Stimulated activated CD4-positive, alpha-beta T cell treated with anti-CD3 and anti-CD28 coated beads, Interleukin-1b, Interleukin-23, amount 100 ng/mL, for 24 hours (primary cell): ENCODE measurements around the gene CENPX.
A peak's percentile ranks its signal among the peaks of the same experiment; 100 is the strongest.
"Not testable (repeated sequence)": the region's sequence is repeated elsewhere in the genome, so short reads cannot be mapped to it uniquely, and the experiment has no call there.

Experiments
- DNase-seq, 4 experiments: peaks; one replicate each; pipeline ENCODE4 v3.0.0-alpha.2; 2020; ENCODE audit warnings: low read depth in 4 of 4, low spot score in 1 of 4

CENPX gene

DNA sequence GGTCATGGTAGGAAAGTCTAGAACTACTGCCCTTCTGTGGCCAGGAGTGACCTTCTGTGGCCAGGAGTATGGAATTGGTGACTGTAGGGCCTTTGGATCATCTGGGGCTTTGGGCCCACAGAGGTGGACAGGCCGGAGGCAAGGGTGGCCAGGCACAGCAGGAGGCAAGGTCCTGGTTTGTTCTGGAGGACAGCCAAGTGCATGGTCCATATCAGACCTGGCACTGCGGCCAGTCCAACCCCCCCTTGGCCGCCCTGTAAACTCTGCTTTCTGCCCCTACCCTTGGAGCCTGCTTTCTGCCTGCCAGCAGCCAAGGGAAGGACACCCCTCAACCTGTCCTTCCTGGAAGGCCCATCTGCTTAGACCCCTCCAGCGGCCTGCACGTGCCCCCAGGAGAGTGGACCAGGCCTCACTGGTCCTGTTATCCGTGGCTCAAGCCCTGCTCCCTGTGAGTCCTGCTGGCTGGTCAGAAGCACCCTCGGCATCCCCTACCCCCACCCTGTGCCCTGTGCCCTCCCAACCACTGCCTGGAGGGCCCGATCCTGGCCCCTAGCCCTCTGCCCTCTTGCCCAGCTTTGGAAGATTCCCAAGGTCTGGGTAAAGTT lies 17.1 kb upstream of the CENPX start:
- no peak for DNase-seq

DNA sequence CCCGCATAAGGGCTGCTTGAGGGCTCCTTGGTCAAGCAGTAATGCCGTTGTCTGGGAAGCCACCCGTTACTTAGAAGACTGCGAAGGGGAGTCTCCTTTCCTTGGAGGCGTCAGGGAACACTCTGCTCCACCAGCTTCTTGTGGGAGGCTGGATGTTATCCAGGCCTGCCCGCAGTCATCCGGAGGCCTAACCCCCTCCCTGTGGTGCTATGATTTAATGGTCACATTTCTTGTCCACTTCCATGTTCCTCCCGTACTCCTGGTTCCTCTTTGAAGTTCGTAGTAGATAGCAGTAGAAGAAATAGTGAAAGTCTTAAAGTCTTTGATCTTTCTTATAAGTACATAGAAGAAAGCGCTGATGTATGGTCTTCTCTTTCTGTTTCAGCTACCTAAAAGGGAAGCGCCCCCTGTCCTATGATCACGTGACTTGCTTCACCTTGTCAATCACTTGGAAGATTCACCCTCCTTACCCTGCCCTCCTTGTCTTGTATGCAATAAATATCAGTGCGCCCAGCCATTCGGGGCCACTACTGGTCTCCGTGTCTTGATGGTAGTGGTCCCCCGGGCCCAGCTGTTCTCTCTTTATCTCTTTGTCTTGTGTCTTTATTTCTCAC lies 16.2 kb upstream of the CENPX start:
- DNase-seq = not testable (repeated sequence)

DNA sequence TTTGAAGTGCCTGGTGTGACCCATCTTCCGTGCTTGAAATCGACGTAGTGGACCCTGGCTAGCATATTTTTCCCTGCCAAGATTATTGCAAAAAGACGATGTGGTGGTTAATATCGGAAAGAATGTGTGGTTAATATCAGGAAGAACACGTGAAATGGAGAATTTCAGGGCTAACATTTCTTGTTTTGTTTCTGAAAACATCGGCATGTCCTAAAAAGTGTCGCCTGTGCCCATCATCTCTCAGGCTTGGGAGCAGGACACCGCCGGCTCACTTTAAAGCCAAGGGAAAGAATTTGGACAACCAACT lies 15.2 kb upstream of the CENPX start:
- no peak for DNase-seq

- DNase-seq = peak; percentile 81 to 98 (median 88)
Observed at GRCh38 chr17:82037092-82037888, 14.6 kb upstream of the CENPX start, which contains the start of gene DCXR. DCXR (minus strand) TSS chr17:82037697; CDS start chr17:82037682, 15 bp downstream.

DNA sequence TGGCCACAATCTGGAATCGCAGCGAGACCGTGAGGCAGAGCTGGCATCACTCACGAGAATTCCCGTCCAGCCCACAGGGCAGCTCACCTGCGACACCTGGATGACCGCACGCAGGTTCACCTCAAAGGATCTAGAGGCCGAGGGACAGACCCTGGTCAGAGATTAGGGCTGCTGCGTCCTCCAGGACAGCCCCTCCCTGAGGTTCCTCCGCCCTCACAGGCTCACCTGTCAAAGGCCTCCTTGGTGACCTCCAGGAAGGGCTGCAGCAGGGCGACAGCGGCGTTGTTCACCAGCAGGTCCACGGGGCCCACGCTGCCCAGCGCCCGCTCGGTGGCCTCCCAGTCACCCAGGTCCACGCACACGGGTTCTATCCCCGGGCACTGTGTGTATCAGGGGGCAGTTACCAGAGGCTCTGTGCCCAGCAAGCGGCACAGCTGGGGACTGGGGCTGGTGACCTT lies 14.0 kb upstream of the CENPX start:
- no peak for DNase-seq

DNA sequence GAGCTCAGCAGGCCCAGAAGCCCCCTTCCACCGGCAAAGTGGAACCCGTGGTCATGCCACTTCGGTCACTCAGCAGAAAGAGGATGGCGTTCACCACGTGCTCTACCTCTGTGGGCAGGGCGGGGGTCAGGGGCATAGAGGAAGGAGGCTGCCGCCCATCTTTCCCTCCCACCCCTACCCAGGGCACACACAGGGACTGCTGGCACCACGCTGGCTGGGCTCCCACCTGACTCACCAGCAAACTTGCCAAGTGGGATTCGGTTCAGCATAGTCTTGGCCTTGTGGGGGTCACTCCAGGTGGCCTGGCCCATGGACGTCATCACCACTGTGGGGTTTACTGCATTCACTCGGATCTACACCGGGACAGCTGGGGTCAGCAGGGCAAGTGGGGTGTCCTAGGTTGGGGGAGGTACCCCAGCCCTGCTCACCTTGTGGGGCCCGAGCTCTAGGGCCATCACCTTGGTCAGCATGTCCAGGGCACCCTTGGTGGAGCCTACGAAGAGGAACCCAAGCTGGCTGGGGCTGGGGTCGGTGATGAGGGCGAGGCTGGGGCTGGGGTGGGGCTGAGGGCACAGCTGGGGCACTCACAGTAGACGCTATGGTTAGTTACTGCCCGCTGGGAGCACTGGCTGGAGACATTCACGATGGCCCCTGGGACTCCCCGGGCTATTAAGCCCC lies 13.4 kb upstream of the CENPX start:
- DNase-seq = no peak

DNA sequence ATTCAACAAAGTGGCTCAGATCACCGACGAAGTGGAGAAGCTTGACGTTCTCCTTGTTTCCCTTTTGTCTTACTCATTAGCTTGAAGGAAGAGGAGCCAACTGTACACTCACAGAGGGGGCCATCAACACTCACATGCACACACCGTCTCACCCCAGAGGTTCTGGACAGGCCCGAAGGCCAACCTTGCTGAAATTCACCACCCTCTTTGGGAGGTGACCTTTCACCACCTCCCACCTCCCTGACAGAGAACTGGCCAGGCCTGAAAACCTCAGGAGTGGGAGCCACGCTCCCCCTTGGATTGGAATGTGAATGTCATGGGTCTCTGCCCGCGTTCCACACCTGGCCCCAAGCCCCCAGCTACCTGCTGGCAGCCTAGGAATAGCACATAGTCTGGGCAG lies 12.8 kb upstream of the CENPX start:
- DNase-seq = no peak

GRCh38 chr17:82034371-82035011 lies 11.8 kb upstream of the CENPX start:
- no peak for DNase-seq

DNA sequence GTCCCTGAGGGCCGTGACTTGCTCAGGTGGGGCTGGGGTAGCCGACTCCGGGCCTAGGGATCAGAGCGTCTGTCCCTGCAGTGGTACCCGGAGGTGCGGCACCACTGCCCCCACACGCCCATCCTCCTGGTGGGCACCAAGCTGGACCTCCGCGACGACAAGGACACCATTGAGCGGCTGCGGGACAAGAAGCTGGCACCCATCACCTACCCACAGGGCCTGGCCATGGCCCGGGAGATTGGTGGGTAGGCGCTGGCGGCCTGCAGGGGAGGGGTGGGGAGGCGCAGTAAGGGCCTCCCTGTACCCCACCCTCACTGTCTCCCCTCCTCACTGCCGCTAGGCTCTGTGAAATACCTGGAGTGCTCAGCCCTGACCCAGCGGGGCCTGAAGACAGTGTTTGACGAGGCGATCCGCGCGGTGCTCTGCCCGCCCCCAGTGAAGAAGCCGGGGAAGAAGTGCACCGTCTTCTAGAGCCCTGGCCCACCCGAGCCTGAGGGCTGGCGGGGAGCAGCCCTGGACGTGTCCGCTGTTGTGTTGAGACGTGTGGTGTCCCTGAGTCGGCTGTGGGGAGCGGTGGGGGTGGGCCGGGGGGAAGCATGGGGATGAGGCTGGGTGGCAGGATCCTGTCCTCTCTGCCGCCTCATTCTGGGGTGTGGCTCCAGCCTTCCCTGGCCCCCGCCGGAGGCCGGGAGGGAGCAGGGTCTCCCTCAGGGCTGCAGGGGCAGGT lies 10.8 kb upstream of the CENPX start:
- DNase-seq = no peak

DNA sequence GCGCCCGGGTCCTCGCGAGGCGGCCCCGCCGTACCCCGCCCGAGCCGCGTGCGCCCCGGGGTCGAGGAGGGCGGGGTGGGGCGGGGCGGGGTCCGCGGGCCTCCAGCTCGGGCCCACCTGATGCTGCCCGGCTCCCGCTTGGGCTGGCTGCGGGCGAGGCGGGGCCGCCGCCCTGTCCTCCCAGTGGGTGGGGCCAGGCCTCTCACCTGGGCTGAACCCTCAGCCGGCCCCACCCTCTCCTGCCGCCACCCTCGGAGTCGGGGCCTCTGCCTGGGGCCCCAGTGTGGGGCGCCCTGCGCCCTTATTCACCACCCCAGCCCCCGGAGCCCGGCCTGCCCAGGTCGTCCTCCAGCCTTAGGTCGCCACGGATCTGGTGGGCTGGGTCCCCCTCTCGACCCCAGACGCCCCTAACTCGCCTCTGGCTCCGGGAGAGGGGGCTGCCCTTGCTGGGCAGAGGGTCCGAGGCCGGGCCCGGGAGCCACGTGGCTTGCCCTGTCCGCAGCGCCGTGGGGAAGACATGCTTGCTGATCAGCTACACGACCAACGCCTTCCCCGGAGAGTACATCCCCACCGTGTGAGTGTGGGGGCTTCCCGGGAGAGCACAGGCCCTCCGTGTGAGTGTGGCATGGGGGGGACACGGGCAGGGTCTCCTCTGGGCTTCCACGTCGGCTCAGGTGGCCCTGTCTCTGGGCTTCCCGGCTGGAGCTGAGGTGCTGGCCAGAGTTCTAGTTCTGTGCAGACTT lies 9.4 kb upstream of the CENPX start:
- DNase-seq = peak in 1 of 4 experiments; percentile 48

GRCh38 chr17:82031303-82031884 lies 8.7 kb upstream of the CENPX start, which contains the start of gene RAC3:
RAC3 (plus strand) TSS chr17:82031678; CDS start chr17:82031762, 84 bp downstream.
- no peak for DNase-seq

DNA sequence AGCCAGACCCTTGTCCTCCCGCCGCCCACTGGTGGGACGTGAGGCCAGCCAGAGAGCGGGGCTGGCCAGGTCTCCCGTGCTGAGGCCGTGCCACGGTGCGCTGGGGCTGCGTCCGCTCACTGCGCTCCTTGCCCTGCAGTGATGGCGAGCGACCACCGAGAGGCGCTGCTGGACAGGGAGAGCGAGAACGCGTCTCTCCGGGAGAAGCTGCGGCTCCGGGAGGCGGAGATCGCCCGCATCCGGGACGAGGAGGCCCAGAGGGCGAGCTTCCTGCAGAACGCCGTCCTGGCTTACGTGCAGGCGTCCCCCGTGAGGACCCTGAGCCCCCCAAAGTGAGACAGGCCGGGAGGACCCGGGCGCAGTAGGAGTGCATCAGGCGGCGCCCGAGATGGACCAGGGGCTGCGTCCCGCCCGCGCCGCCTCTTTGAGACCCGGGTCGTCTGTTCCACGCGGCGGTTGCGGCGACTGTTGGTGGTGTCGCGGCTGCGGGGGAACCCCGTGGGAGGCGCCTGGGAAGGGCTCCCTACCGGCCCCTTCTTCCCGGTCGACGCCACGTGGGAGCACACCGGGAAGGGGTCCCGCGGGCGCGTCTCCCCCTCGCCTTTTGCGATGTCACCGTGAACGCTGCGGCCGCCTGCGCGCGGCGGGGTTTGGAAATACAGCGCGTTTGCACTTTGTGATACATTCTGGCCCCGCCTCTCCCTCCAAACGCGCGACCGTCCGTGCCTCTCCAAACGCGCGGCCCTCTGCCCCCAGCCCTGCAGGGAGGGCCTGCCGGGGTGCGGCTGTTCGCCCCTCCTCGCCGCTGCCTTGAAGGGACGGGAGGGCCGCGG lies 8.0 kb upstream of the CENPX start:
- DNase-seq = peak; percentile 55 to 78 (median 70)

GRCh38 chr17:82029990-82030469 lies 7.4 kb upstream of the CENPX start:
- no peak for DNase-seq

DNA sequence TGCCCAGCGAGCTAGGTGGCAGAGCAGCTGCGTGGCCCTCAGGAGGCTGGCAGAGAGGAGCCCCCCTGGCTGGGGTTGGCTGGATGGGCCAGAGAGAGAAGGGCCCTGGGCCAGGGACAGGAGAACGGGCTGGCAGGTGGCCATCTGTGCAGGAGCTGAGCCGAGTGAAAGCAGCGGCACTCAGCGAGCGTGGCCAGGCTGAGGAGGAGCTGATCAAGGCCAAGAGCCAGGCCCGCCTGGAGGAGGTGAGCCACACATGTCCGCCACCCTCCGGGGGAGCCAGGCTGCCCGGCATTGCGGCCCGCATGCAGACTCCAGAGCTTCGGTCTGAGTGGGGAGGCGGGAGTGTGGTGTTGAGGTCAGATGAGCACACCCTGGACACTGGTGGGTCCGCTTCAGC lies 6.7 kb upstream of the CENPX start:
- DNase-seq = no peak

- no peak for DNase-seq
Observed at GRCh38 chr17:82028966-82029365, 6.3 kb upstream of the CENPX start.

GRCh38 chr17:82028246-82028645 lies 5.6 kb upstream of the CENPX start:
- DNase-seq = no peak

DNA sequence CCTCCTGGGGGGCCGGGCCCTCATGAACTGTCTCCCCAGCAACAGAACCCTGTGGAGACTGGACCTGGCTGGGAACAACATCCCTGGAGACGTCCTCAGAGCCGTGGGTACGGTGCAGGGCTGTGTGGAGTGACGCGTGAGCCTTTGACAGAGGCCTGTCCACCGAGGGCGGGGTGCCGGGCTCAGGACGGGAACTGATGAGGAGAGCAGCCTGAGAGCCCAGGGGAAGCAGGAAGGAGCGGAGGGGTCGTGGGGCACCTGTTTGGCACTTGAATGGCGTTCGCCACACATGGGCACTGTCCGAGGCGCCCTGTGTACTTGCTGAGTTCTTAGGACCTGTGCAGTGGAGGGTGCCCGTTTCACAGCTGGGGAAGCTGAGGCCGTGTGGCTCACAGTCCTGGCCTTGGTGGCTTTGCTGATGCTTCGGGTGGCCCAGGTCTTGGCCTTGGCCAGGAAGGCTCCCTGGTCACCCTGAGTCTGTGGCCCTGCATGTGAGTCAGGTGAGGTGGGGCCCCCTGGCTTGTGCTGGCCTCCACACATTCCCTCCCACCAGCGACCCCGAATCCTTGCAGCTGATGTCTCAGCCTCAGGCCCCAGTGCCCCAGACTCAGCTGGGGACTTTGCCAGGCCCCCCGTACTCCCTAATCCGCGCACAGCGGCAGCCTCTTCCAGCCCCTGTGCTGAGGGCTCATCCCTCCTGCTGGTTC lies 2.9 kb upstream of the CENPX start:
- no peak for DNase-seq

- DNase-seq = no peak
Observed at GRCh38 chr17:82024859-82025258, 2.2 kb upstream of the CENPX start.
